HG03521 (cell line): ENCODE results near the gene HAP1.
"Not testable (repeated sequence)": the region's sequence is repeated elsewhere in the genome, so short reads cannot be mapped to it uniquely, and the experiment has no call there.

Source experiments
- ATAC-seq: cut with Tn5 transposase; IDR thresholded peaks from one replicate; pipeline ENCODE4 v1.9.1; 2021; ENCODE audit warnings: mild to moderate bottlenecking, moderate library complexity; ENCODE audit not compliant: unreplicated experiment

The HAP1 gene

GRCh38 chr17:41728056-41728455, 6.4 kb downstream of the HAP1 start:
- no peak for ATAC-seq

GRCh38 chr17:41725134-41725533, 9.3 kb downstream of the HAP1 start:
- ATAC-seq = no peak

- ATAC-seq = no peak
Measured at GRCh38 chr17:41724476-41725050, 9.9 kb downstream of the HAP1 start.

- no peak for ATAC-seq
Measured at GRCh38 chr17:41723801-41724475, 10.5 kb downstream of the HAP1 start.

GRCh38 chr17:41722231-41722630, 12.2 kb downstream of the HAP1 start:
- ATAC-seq = no peak

- ATAC-seq = no peak
Measured at GRCh38 chr17:41718287-41718645, 16.2 kb downstream of the HAP1 start.

- ATAC-seq = no peak
Measured at GRCh38 chr17:41717408-41718286, 16.8 kb downstream of the HAP1 start.

- ATAC-seq = no peak
Measured at GRCh38 chr17:41711669-41712400, 22.6 kb downstream of the HAP1 start, which contains the start of gene GAST. Gene GAST (plus strand): TSS chr17:41712331. CDS start chr17:41715437, 3,106 bp downstream.

- no peak for ATAC-seq
Measured at GRCh38 chr17:41710472-41711090, 23.9 kb downstream of the HAP1 start.

GRCh38 chr17:41707803-41708669, 26.4 kb downstream of the HAP1 start:
- ATAC-seq = no peak

GRCh38 chr17:41705271-41705991, 29.0 kb downstream of the HAP1 start:
- ATAC-seq = no peak

GRCh38 chr17:41702712-41703111, 31.7 kb downstream of the HAP1 start:
- ATAC-seq = no peak

GRCh38 chr17:41700843-41701242, 33.6 kb downstream of the HAP1 start:
- not testable (repeated sequence) for ATAC-seq

GRCh38 chr17:41697122-41697962, 37.1 kb downstream of the HAP1 start:
- no peak for ATAC-seq

GRCh38 chr17:41695954-41696757, 38.3 kb downstream of the HAP1 start:
- no peak for ATAC-seq

- ATAC-seq = no peak
Measured at GRCh38 chr17:41695134-41695661, 39.2 kb downstream of the HAP1 start.
